Neural crest cell (in vitro differentiated cells): ENCODE measurements around the gene IGF2R. TPM values are rescaled to one million over a fixed set of nuclear protein-coding genes. Genes with fewer than 3 reads are reported as not detected.

ENCODE experiments used
- DNase-seq: peaks from one replicate; pipeline ENCODE4 v3.0.0; 2021; ENCODE audit warnings: low read depth, mixed read lengths, low spot score
- H3K27ac Mint-ChIP-seq: one replicate; pipeline ENCODE4 v1.8.0; 2021; ENCODE audit warnings: mild to moderate bottlenecking, mixed read lengths; ENCODE audit not compliant: unreplicated experiment
- H3K27me3 Mint-ChIP-seq: 2 replicates; pipeline ENCODE4 v1.8.0; 2021; ENCODE audit warnings: low read depth, mild to moderate bottlenecking, mixed read lengths
- H3K36me3 Mint-ChIP-seq: 2 replicates; pipeline ENCODE4 v1.8.0; 2021; ENCODE audit warnings: low read depth, mild to moderate bottlenecking, mixed read lengths
- H3K4me1 Mint-ChIP-seq: 2 replicates; pipeline ENCODE4 v1.8.0; 2021; ENCODE audit warnings: mixed read lengths
- H3K4me3 Mint-ChIP-seq: one replicate; pipeline ENCODE4 v1.8.0; 2021; ENCODE audit warnings: mild to moderate bottlenecking, mixed read lengths
- H3K9me3 Mint-ChIP-seq: 2 replicates; pipeline ENCODE4 v1.8.0; 2021; ENCODE audit warnings: mixed read lengths
- CTCF ChIP-seq: fragments of 200-600 bp; sonication (generic); conservative IDR thresholded peaks from 2 replicates; pipeline ENCODE4 v1.5.0; 2021; ENCODE audit warnings: antibody characterized with exemption, mild to moderate bottlenecking
- total RNA-seq: library from RNA; stranded (reverse); gene quantifications from 2 replicates; pipeline ENCODE4 v1.2.1, GENCODE V29; 2021

IGF2R gene
- total RNA-seq, 1 donor from 2014 or later: 97.3 TPM

DNA sequence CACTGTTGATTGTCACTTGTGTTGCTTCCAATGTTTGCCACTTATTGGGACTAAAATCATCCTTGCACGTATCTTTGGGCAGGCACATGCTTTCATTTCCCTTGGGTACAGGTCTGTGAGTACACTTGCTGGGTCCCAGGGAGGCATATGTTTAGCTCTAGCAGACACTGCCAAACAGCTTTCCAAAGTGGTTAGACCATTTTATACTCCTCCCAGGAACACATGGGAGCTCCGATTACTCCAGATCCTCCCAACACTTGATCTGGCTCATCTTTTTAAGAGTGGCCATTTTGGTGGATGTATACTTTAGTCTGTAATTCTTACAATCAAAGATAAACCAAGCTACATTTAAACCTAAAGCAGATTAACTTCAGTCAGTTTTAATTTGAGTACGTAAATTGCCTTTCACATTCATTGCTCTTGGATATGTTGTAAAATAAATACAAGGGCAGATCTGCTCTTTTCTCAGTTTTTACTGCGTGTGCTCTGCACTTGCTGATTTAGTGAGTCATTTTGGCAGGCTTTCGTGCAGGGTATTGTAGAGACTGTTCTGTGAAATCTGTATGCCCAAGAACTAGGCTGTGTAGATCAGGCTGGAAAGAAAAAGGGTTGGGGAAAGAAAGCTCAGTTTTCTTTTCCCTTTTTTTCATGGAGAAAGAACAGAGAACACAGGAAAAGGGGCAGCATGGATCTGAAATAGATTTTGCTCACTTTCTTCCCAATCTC is 172.3 kb downstream of the IGF2R start:
- Mint-ChIP-seq H3K36me3 (peaks cover 6% of the 10 kb centered on the region), H3K27me3 (no peaks in the 10 kb centered on the region), H3K4me3 (no peak overlapping the region), H3K27ac (no peak overlapping the region), H3K4me1 (peaks cover 8% of the 10 kb centered on the region), H3K9me3 (peaks cover 4% of the 10 kb centered on the region)
- DNase-seq: no peak
- no peak for TF ChIP-seq CTCF

- DNase-seq: no peak
- no peaks in the 10 kb centered on the region for H3K27me3 Mint-ChIP-seq
- peaks cover 4% of the 10 kb centered on the region for H3K9me3 Mint-ChIP-seq
- H3K27ac Mint-ChIP-seq: no peak overlapping the region
- H3K4me1 Mint-ChIP-seq: peaks cover 8% of the 10 kb centered on the region
- peaks cover 6% of the 10 kb centered on the region for H3K36me3 Mint-ChIP-seq
- H3K4me3 Mint-ChIP-seq: no peak overlapping the region
- no peak for TF ChIP-seq CTCF
These were observed 173.3 kb downstream of the IGF2R start for GRCh38 chr6:160142115-160142715.

GRCh38 chr6:160146454-160147145 is 177.7 kb downstream of the IGF2R start:
- Mint-ChIP-seq H3K27me3 (no peaks in the 10 kb centered on the region), H3K4me3 (no peak overlapping the region), H3K9me3 (peaks cover 4% of the 10 kb centered on the region), H3K27ac (no peak overlapping the region), H3K36me3 (peaks cover 10% of the 10 kb centered on the region), H3K4me1 (no peaks in the 10 kb centered on the region)
- TF ChIP-seq CTCF: no peak
- no peak for DNase-seq

GRCh38 chr6:160147146-160147536 is 178.3 kb downstream of the IGF2R start:
- H3K4me3 Mint-ChIP-seq: no peak overlapping the region
- no peaks in the 10 kb centered on the region for H3K4me1 Mint-ChIP-seq
- no peak overlapping the region for H3K27ac Mint-ChIP-seq
- no peak for TF ChIP-seq CTCF
- H3K9me3 Mint-ChIP-seq: peaks cover 4% of the 10 kb centered on the region
- DNase-seq: no peak
- H3K36me3 Mint-ChIP-seq: peaks cover 10% of the 10 kb centered on the region
- no peaks in the 10 kb centered on the region for H3K27me3 Mint-ChIP-seq

DNA sequence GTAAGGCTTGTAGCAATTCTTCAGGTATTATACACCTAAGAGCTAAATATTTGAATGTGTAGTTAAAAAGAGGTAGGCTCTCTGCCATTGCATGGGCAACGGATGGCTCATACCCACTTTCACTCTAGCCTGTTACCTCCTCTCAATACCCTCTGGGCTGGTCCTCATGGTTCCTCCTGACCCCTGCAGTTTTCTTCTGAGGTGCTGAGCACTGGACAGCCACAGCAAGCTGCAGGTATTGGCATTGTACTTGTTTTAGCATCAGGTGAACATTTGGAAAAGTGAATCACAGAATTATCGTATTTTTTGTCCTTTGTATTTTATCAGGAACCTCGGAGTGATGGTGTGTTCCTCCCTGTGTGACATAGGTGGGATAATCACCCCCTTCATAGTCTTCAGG is 185.6 kb downstream of the IGF2R start:
- Mint-ChIP-seq H3K4me1 (no peaks in the 10 kb centered on the region), H3K9me3 (peaks cover 10% of the 10 kb centered on the region), H3K27me3 (no peaks in the 10 kb centered on the region), H3K4me3 (no peak overlapping the region), H3K36me3 (peaks cover 30% of the 10 kb centered on the region), H3K27ac (no peak overlapping the region)
- DNase-seq: no peak
- no peak for TF ChIP-seq CTCF
